Fibroblast of lung (primary cell): ENCODE measurements around the gene SIPA1L3. TPM values are rescaled to one million over a fixed set of nuclear protein-coding genes. Genes with fewer than 3 reads are reported as not detected.

Experiments used
- DNase-seq, 2 donors: peaks; one replicate each; pipeline versions ENCODE4 v3.0.0 to v3.0.0-alpha.2; 2010; ENCODE audit warnings: low read depth in 2 of 2
- H2AFZ ChIP-seq: 2 replicates; pipeline ENCODE4 v1.5.1; 2012; ENCODE audit warnings: low read length, control low read depth, inconsistent platforms
- H3K27ac ChIP-seq: 2 replicates; pipeline ENCODE4 v1.5.1; 2011; ENCODE audit warnings: low read length, control low read depth; ENCODE audit not compliant: insufficient read depth
- H3K27me3 ChIP-seq: 2 replicates; pipeline ENCODE4 v1.5.1; 2011; ENCODE audit warnings: mild to moderate bottlenecking, low read length; ENCODE audit not compliant: control insufficient read depth, insufficient read depth
- H3K36me3 ChIP-seq: 2 replicates; pipeline ENCODE4 v1.5.1; 2011; ENCODE audit warnings: low read length; ENCODE audit not compliant: control insufficient read depth, insufficient read depth
- H3K4me1 ChIP-seq: 2 replicates; pipeline ENCODE4 v1.5.1; 2011; ENCODE audit warnings: low read length; ENCODE audit not compliant: control insufficient read depth, insufficient read depth; ENCODE audit errors: extremely low read depth
- H3K4me2 ChIP-seq: 2 replicates; pipeline ENCODE4 v1.5.1; 2011; ENCODE audit warnings: low read length, control low read depth; ENCODE audit not compliant: insufficient read depth; ENCODE audit errors: extremely low read depth
- H3K4me3 ChIP-seq, 4 experiments: fragments of 200-600 bp in 1 of 4; sonication (generic) in 1 of 4; replicated peaks in 1 of 4; 2 replicates each; pipeline ENCODE4 v1.5.1; 2011 to 2016; ENCODE audit warnings: low read length in 4 of 4, low read depth in 3 of 4, mild to moderate bottlenecking in 3 of 4, control low read depth in 2 of 4, inconsistent platforms in 1 of 4, mixed read lengths in 1 of 4; ENCODE audit not compliant: insufficient read depth in 1 of 4; ENCODE audit errors: control extremely low read depth in 1 of 4
- H3K79me2 ChIP-seq: 2 replicates; pipeline ENCODE4 v1.5.1; 2012; ENCODE audit warnings: mild to moderate bottlenecking, low read length, inconsistent platforms; ENCODE audit not compliant: control insufficient read depth, insufficient read depth
- H3K9ac ChIP-seq: 2 replicates; pipeline ENCODE4 v1.5.1; 2011; ENCODE audit warnings: mild to moderate bottlenecking, low read length, control low read depth; ENCODE audit not compliant: insufficient read depth
- H3K9me3 ChIP-seq: 2 replicates; pipeline ENCODE4 v1.5.1; 2012; ENCODE audit warnings: low read depth, low read length; ENCODE audit not compliant: control insufficient read depth, insufficient read depth
- H4K20me1 ChIP-seq: 2 replicates; pipeline ENCODE4 v1.5.1; 2011; ENCODE audit warnings: low read length; ENCODE audit not compliant: control insufficient read depth, insufficient read depth; ENCODE audit errors: extremely low read depth
- CTCF ChIP-seq, 2 donors: IDR thresholded peaks in 1 of 2; conservative IDR thresholded peaks in 1 of 2; 1 replicate in 1 of 2; 2 replicates in 1 of 2; pipeline ENCODE4 v1.5.1; 2011 to 2012; ENCODE audit warnings: low read length in 2 of 2, control low read depth in 1 of 2, inconsistent platforms in 1 of 2, low read depth in 1 of 2, mild to moderate bottlenecking in 1 of 2
- EZH2 ChIP-seq: IDR thresholded peaks from 2 replicates; pipeline ENCODE4 v1.5.1; 2012; ENCODE audit warnings: low read length, control low read depth, mild to moderate bottlenecking; ENCODE audit errors: missing control alignments
- polyA plus RNA-seq, 2 donors: library from polyadenylated mRNA; depleted of rRNA in 1 of 2; stranded (reverse) in 1 of 2; unstranded in 1 of 2; fragments of >200 nt; gene quantifications; 2 replicates each; pipeline ENCODE4 v1.2.1, GENCODE V29; 2011 to 2012; ENCODE audit warnings: missing spikeins in 1 of 2
- total RNA-seq: library from RNA; depleted of rRNA; stranded (reverse); fragments of >200 nt; gene quantifications from 2 replicates; pipeline ENCODE4 v1.2.1, GENCODE V29; 2014

The SIPA1L3 gene
- total and polyA plus RNA-seq, 2 donors (not counting 1 experiment from before 2014, with no cell fraction given): 3.7 to 10.1 TPM

GRCh38 chr19:38122402-38123093, 215.5 kb downstream of the SIPA1L3 start:
- no peaks in the 10 kb centered on the region for H3K27me3 ChIP-seq
- no peak overlapping the region for H3K4me3 ChIP-seq
- no peaks in the 10 kb centered on the region for H3K79me2 ChIP-seq
- no peak overlapping the region for H2AFZ ChIP-seq
- H3K36me3 ChIP-seq: peaks cover 9% of the 10 kb centered on the region
- DNase-seq: no peak
- no peaks in the 10 kb centered on the region for H4K20me1 ChIP-seq
- H3K27ac ChIP-seq: no peak overlapping the region
- no peak overlapping the region for H3K9ac ChIP-seq
- no peak overlapping the region for H3K4me2 ChIP-seq
- H3K4me1 ChIP-seq: no peaks in the 10 kb centered on the region
- TF ChIP-seq EZH2 (no peak), CTCF (conservative IDR thresholded peaks at IDR 0.05 in 1 of 2, IDR thresholded peaks at IDR 0.05 in 1 of 2; ENCODE audit: low read depth in 1 of 2, low read length in 2 of 2) (no peak)
- no peaks in the 10 kb centered on the region for H3K9me3 ChIP-seq

GRCh38 chr19:38125238-38125637, 218.2 kb downstream of the SIPA1L3 start:
- no peak overlapping the region for H3K27ac ChIP-seq
- no peak overlapping the region for H2AFZ ChIP-seq
- TF ChIP-seq EZH2: no peak
- no peak for TF ChIP-seq CTCF (conservative IDR thresholded peaks at IDR 0.05 in 1 of 2, IDR thresholded peaks at IDR 0.05 in 1 of 2; ENCODE audit: low read depth in 1 of 2, low read length in 2 of 2)
- no peak overlapping the region for H3K9ac ChIP-seq
- no peak for DNase-seq
- no peaks in the 10 kb centered on the region for H3K79me2 ChIP-seq
- no peaks in the 10 kb centered on the region for H3K9me3 ChIP-seq
- H3K36me3 ChIP-seq: peaks cover 5% of the 10 kb centered on the region
- H3K4me2 ChIP-seq: no peak overlapping the region
- no peaks in the 10 kb centered on the region for H4K20me1 ChIP-seq
- H3K27me3 ChIP-seq: no peaks in the 10 kb centered on the region
- no peak overlapping the region for H3K4me3 ChIP-seq
- H3K4me1 ChIP-seq: no peaks in the 10 kb centered on the region

GRCh38 chr19:38130399-38130798, 223.4 kb downstream of the SIPA1L3 start:
- Histone ChIP-seq H3K36me3 (no peaks in the 10 kb centered on the region), H3K79me2 (no peaks in the 10 kb centered on the region), H3K4me2 (no peak overlapping the region), H3K9me3 (no peaks in the 10 kb centered on the region), H2AFZ (no peak overlapping the region), H4K20me1 (no peaks in the 10 kb centered on the region), H3K4me3 (no peak overlapping the region), H3K27me3 (no peaks in the 10 kb centered on the region), H3K9ac (no peak overlapping the region), H3K27ac (no peak overlapping the region), H3K4me1 (no peaks in the 10 kb centered on the region)
- no peak for TF ChIP-seq EZH2
- TF ChIP-seq CTCF (conservative IDR thresholded peaks at IDR 0.05 in 1 of 2, IDR thresholded peaks at IDR 0.05 in 1 of 2; ENCODE audit: low read depth in 1 of 2, low read length in 2 of 2): no peak
- no peak for DNase-seq
